Activated CD4-positive, alpha-beta T cell treated with anti-CD3 and anti-CD28 coated beads for 36 hours (primary cell): ENCODE data around the gene PSMB7. TPM values are rescaled to one million over a fixed set of nuclear protein-coding genes. Genes with fewer than 3 reads are reported as not detected.
A peak's percentile ranks its signal among the peaks of the same experiment; 100 is the strongest.

Experiments
- ATAC-seq: fragments of 200-7000 bp; cut with Tn5 transposase; one replicate; pipeline ENCODE4 v1.10.0; 2021; ENCODE audit warnings: mild to moderate bottlenecking, moderate library complexity
- CTCF ChIA-PET: fragments of 350-600 bp; sonication (Branson Sonifier 250); formaldehyde crosslinking; loops from one replicate; lab custom pipeline; 2021; ENCODE audit warnings: antibody characterized with exemption; lab: Charles Lee
- POLR2A ChIA-PET: fragments of 350-600 bp; sonication (Branson Sonifier 250); formaldehyde crosslinking; loops from one replicate; lab custom pipeline; 2021; ENCODE audit warnings: antibody characterized with exemption, inconsistent platforms; lab: Charles Lee
- DNase-seq: peaks from one replicate; pipeline ENCODE4 v3.0.0-alpha.2; 2020
- H3K27ac Mint-ChIP-seq: one replicate; pipeline ENCODE4 v1.8.0; 2021; ENCODE audit warnings: mixed read lengths
- H3K27me3 Mint-ChIP-seq: one replicate; pipeline ENCODE4 v1.8.0; 2021; ENCODE audit warnings: mixed read lengths
- H3K36me3 Mint-ChIP-seq: one replicate; pipeline ENCODE4 v1.8.0; 2021; ENCODE audit warnings: low read depth, mixed read lengths
- H3K4me1 Mint-ChIP-seq: one replicate; pipeline ENCODE4 v1.8.0; 2021; ENCODE audit warnings: mixed read lengths
- H3K4me3 Mint-ChIP-seq: one replicate; pipeline ENCODE4 v1.8.0; 2021; ENCODE audit warnings: mild to moderate bottlenecking, moderate library complexity, mixed read lengths
- H3K9me3 Mint-ChIP-seq: one replicate; pipeline ENCODE4 v1.8.0; 2021; ENCODE audit warnings: low read depth, mixed read lengths
- intact Hi-C, 2 experiments: fragments of 100-400 bp; cut with DNase I in 1 of 2; cut with micrococcal nuclease in 1 of 2; formaldehyde crosslinking; loops; one replicate each; pipeline versions ENCODE4 v1.14.2 to v1.15.1; 2022 to 2024; cut with DNase I, micrococcal nuclease
- total RNA-seq, 2 experiments: library from RNA; stranded (reverse); gene quantifications; one replicate each; pipeline ENCODE4 v1.2.3, GENCODE V29; 2021

PSMB7 gene
- total RNA-seq, 2 experiments from 2014 or later: 143 to 164 TPM

DNA sequence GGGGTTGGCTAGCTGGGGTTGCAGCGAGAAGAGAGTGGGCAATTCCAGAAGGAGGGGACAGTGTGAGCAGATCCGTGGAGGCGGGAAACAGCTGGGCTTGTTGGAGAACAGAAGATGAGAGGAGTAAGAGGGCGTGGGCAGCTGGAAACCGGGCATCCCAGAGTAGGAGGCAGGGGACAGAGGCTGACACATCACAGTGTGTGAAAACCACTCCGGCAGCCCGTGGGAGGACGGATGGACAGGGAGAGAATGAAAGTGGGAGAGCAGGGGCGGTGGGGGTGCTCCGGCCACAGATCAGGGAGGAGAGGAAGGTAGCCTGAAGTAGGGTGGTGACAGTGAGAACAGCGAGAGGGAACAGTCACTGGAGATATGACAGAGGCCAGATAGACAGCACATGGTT, 8.3 kb upstream of the PSMB7 start:
- H3K9me3 Mint-ChIP-seq: no peaks in the 10 kb centered on the region
- H3K4me3 Mint-ChIP-seq: no peak overlapping the region
- no peak for DNase-seq
- peaks cover 3% of the 10 kb centered on the region for H3K27me3 Mint-ChIP-seq
- CTCF ChIA-PET: no interaction called here
- peaks cover 2% of the 10 kb centered on the region for H3K4me1 Mint-ChIP-seq
- H3K36me3 Mint-ChIP-seq: no peaks in the 10 kb centered on the region
- intact Hi-C loops: no loop called here
- ATAC-seq: no peak
- H3K27ac Mint-ChIP-seq: no peak overlapping the region
- POLR2A ChIA-PET: no interaction called here

DNA sequence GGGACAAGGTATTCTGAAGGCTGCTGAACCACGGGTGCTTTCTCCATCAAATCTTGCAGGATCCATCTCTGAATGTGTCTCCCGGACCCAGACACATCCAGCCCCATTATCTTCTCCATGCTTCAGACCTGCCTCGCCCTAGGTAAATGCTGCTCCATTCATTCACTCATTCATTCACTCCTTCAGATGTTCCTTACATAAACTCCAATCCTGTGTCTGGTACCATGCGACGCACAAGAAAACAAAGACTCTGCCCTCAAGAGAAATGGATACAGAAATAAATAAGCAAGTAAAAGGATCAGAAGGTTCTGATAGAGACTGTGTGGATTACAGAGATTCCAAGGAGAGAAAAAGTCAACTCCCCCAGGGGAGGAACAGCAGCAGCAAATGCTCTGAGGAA, 7.9 kb upstream of the PSMB7 start:
- H3K36me3 Mint-ChIP-seq: no peaks in the 10 kb centered on the region
- DNase-seq (no peak), ATAC-seq (no peak)
- no peak overlapping the region for H3K27ac Mint-ChIP-seq
- peaks cover 3% of the 10 kb centered on the region for H3K27me3 Mint-ChIP-seq
- intact Hi-C loops: no loop called here
- peaks cover 2% of the 10 kb centered on the region for H3K4me1 Mint-ChIP-seq
- H3K4me3 Mint-ChIP-seq: no peak overlapping the region
- ChIA-PET CTCF (no interaction called here), POLR2A (no interaction called here)
- no peaks in the 10 kb centered on the region for H3K9me3 Mint-ChIP-seq

GRCh38 chr9:124420991-124421543, 5.8 kb upstream of the PSMB7 start:
- Mint-ChIP-seq H3K4me1 (peaks cover 2% of the 10 kb centered on the region), H3K36me3 (no peaks in the 10 kb centered on the region), H3K4me3 (no peak overlapping the region), H3K27ac (no peak overlapping the region), H3K9me3 (no peaks in the 10 kb centered on the region), H3K27me3 (no peaks in the 10 kb centered on the region)
- intact Hi-C loops: no loop called here
- POLR2A ChIA-PET: no interaction called here
- CTCF ChIA-PET: interaction anchor here (0.9 to 5.2 kb wide), 5 partner anchors 9 to 136 kb away, joined by 3 to 50 read pairs (median 5); no protein-coding TSS in a partner anchor
- ATAC-seq: no peak
- DNase-seq: no peak

DNA sequence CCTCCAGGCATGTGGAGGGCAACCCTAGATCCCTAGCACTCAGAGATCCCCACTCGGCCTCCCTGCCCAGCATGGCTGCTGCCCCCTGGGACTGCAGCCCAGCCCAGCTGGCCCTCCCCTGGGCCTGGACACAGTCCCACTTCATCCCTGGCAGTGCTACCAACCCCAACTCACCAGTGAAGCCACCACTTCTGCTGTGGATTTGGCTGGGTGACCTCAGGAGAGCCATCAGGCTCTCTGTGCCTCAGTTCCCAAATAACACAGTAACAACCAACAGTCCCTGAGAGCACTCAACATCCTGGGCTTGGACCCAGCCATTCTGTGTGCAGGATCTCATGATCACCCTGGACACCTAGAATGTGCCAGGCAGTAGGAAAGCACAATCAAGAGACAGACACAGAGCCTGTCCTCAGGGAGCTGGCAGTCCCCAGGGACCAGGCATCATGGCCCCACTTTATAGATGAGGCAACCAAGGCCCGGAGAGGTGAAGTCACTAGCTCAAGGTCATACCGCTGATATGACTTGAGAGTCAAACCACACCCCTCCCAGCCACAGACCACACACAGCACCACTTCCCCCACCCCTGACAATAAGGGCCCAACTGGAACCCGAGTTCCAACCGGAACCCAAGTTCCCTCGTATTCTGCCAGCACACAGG, 4.7 kb upstream of the PSMB7 start:
- peaks cover 2% of the 10 kb centered on the region for H3K36me3 Mint-ChIP-seq
- no peak overlapping the region for H3K4me3 Mint-ChIP-seq
- POLR2A ChIA-PET: no interaction called here
- no peak overlapping the region for H3K27ac Mint-ChIP-seq
- no peaks in the 10 kb centered on the region for H3K27me3 Mint-ChIP-seq
- CTCF ChIA-PET: interaction anchor here (0.5 to 5.2 kb wide), 9 partner anchors 8 to 1402 kb away, joined by 3 to 50 read pairs (median 3); no protein-coding TSS in a partner anchor
- ATAC-seq: no peak
- DNase-seq: no peak
- intact Hi-C loops: loop anchor here (1.0 to 10.0 kb wide), 4 partner anchors 116 to 1285 kb away; partner anchors contain the start of genes GAPVD1 (in 1 of the 2) and MAPKAP1 (in 1 of the 2)
- peaks cover 8% of the 10 kb centered on the region for H3K4me1 Mint-ChIP-seq
- peaks cover 4% of the 10 kb centered on the region for H3K9me3 Mint-ChIP-seq

DNA sequence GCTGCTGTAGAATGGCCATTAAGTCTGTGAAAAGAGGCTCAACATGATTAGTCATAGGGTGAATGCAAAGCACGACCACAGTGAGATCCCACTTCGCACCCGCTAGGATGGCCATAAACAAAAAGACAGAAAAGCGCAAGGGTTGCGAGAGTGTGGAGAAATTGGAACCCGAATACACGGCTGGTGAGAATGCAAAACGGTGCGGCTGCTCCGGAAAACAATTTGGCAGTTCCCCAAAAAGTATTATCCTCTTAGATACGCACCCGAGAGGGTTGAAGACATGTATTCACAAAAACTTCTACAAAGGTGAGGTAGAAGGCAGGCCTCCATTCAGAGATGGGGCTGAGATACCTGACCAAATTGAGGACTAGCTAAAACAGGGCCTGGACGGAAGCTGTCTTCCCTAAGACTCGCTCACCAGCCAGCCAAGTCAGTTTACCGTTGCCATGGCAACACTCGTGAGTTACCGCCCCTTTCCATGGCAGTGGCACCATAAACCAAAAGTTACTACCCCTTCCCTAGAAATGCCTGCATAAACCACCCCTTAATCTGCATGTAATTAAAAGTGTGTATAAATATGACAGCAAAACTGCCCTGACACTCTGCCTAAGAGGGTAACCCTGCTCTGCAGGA, 726 bp upstream of the PSMB7 start:
- intact Hi-C loops: loop anchor here (1.0 to 10.0 kb wide), 11 partner anchors 243 to 1289 kb away; partner anchors contain the start of genes ARPC5L (in 1 of the 2), DENND1A (in 1 of the 2), GAPVD1 (in 1 of the 2) and GOLGA1 (in 1 of the 2)
- H3K27ac Mint-ChIP-seq: peak overlapping the region; percentile 89
- H3K9me3 Mint-ChIP-seq: peaks cover 4% of the 10 kb centered on the region
- no peaks in the 10 kb centered on the region for H3K27me3 Mint-ChIP-seq
- ChIA-PET CTCF (interaction anchor here (0.7 to 1.4 kb wide), 4 partner anchors 15 to 123 kb away, joined by 3 to 5 read pairs (median 3); no protein-coding TSS in a partner anchor), POLR2A (no interaction called here)
- H3K4me3 Mint-ChIP-seq: peak overlapping the region; percentile 93
- H3K4me1 Mint-ChIP-seq: peaks cover 38% of the 10 kb centered on the region
- DNase-seq: no peak
- H3K36me3 Mint-ChIP-seq: peaks cover 34% of the 10 kb centered on the region
- ATAC-seq: no peak

DNA sequence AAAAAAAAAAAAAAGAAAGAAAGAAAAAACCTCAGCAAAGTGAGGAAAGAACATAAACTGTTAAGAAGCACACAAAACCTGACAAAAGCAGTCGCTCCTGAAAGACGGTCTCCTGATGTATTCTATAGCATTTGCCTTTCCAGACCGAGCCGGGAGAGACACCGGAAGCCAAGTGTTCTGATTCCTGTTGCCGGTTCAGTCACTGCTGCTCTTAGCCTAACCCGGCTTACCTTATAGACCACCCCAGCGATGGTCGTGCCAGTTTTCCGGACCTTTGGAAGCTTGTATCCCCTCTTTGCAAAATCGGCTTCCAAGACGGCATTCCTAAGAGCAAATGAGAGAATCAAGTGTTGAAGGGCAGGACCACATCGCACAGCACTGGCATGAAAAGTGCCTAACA, 630 bp downstream of the PSMB7 start:
- intact Hi-C loops: loop anchor here (1.0 to 10.0 kb wide), 11 partner anchors 244 to 1290 kb away; partner anchors contain the start of genes ARPC5L (in 1 of the 2), DENND1A (in 1 of the 2), GAPVD1 (in 1 of the 2) and GOLGA1 (in 1 of the 2)
- peak overlapping the region; percentile 89 for H3K27ac Mint-ChIP-seq

DNA sequence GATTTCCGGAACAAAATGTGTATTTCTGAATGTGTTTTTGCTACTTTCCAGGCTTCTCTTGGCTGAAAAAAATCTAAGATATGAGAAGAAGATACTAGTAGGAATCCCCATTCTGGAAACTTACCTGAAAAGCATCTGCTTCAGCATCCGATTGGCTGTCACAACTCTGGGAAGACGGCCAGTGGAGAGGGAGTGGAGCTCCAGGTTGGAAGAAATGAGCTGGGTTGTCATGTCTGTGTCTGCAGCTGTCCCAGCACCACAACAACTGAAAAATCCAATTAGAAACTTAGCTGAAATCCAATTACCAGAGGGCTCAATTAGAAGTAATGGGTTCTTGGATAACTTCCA, 3.0 kb downstream of the PSMB7 start:
- ATAC-seq (no peak), DNase-seq (no peak)
- ChIA-PET CTCF (interaction anchor here (0.6 to 1.0 kb wide), 2 partner anchors 8 to 368 kb away, joined by 4 to 7 read pairs; no protein-coding TSS in a partner anchor), POLR2A (no interaction called here)
- peaks cover 52% of the 10 kb centered on the region for H3K36me3 Mint-ChIP-seq
- H3K9me3 Mint-ChIP-seq: peaks cover 4% of the 10 kb centered on the region
- H3K4me1 Mint-ChIP-seq: peaks cover 47% of the 10 kb centered on the region
- H3K27me3 Mint-ChIP-seq: no peaks in the 10 kb centered on the region
- no peak overlapping the region for H3K4me3 Mint-ChIP-seq
- H3K27ac Mint-ChIP-seq: no peak overlapping the region
- intact Hi-C loops: loop anchor here in 1 of 2 experiments (10.0 kb wide), 2 partner anchors 853 to 1293 kb away; partner anchors contain the start of genes GAPVD1 and MAPKAP1

More for the DNA sequence above, 630 bp downstream of the PSMB7 start:
- CTCF ChIA-PET: interaction anchor here (0.7 to 1.3 kb wide), 4 partner anchors 26 to 1075 kb away, joined by 3 to 4 read pairs (median 3); no protein-coding TSS in a partner anchor
- ATAC-seq (no peak), DNase-seq (no peak)
- Mint-ChIP-seq H3K27me3 (no peaks in the 10 kb centered on the region), H3K36me3 (peaks cover 40% of the 10 kb centered on the region), H3K4me3 (peak overlapping the region; percentile 93), H3K4me1 (peaks cover 43% of the 10 kb centered on the region), H3K9me3 (peaks cover 4% of the 10 kb centered on the region)
- POLR2A ChIA-PET: interaction anchor here (0.6 kb wide), 1 partner anchor 198 kb away, joined by 6 read pairs; no protein-coding TSS in a partner anchor

GRCh38 chr9:124411514-124412227, 3.6 kb downstream of the PSMB7 start:
- H3K27me3 Mint-ChIP-seq: no peaks in the 10 kb centered on the region
- no peak for ATAC-seq
- H3K36me3 Mint-ChIP-seq: peaks cover 53% of the 10 kb centered on the region
- intact Hi-C loops: loop anchor here in 1 of 2 experiments (10.0 kb wide), 2 partner anchors 853 to 1293 kb away; partner anchors contain the start of genes GAPVD1 and MAPKAP1
- POLR2A ChIA-PET: interaction anchor here (0.5 kb wide), 1 partner anchor 9 kb away, joined by 3 read pairs; no protein-coding TSS in a partner anchor
- peaks cover 4% of the 10 kb centered on the region for H3K9me3 Mint-ChIP-seq
- no peak overlapping the region for H3K27ac Mint-ChIP-seq
- H3K4me1 Mint-ChIP-seq: peaks cover 47% of the 10 kb centered on the region
- no peak for DNase-seq
- CTCF ChIA-PET: interaction anchor here (0.9 to 1.6 kb wide), 4 partner anchors 9 to 248 kb away, joined by 3 to 7 read pairs (median 6); no protein-coding TSS in a partner anchor
- H3K4me3 Mint-ChIP-seq: no peak overlapping the region

DNA sequence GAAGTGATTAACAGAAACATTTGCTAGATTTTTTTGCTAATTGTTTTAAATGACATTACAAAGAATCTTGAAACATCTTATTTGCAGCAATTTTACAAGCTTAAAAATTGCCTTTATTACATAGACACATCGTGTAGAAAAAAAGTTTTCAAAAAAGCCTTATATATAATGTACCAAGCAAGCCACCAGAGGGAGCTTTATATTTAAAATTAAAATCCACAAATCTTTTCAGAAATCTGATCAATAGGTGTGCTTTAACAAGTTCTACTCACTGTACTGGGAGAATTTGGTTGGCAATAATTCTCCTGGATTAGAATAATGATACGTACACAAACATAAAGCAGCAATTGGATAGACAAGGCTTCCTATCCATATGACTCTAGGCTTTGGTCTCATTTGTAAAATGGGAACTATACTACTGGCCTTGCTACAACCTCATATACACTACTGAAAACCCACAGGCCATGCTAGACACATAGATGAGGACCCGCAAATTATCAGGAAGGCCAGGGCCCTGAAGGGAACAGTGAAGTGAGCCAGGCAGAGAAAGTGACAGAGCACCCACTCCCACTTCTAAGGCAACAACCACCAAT, 4.8 kb downstream of the PSMB7 start:
- peaks cover 43% of the 10 kb centered on the region for H3K4me1 Mint-ChIP-seq
- no peaks in the 10 kb centered on the region for H3K27me3 Mint-ChIP-seq
- ChIA-PET CTCF (interaction anchor here (0.6 to 1.6 kb wide), 10 partner anchors 8 to 847 kb away, joined by 3 to 17 read pairs (median 4); no protein-coding TSS in a partner anchor), POLR2A (no interaction called here)
- DNase-seq (no peak), ATAC-seq (no peak)
- peak overlapping the region; percentile 25 for H3K27ac Mint-ChIP-seq
- peaks cover under 1% of the 10 kb centered on the region for H3K9me3 Mint-ChIP-seq
- H3K4me3 Mint-ChIP-seq: no peak overlapping the region
- peaks cover 62% of the 10 kb centered on the region for H3K36me3 Mint-ChIP-seq
- intact Hi-C loops: loop anchor here in 1 of 2 experiments (10.0 kb wide), 2 partner anchors 854 to 1294 kb away; partner anchors contain the start of genes GAPVD1 and MAPKAP1

DNA sequence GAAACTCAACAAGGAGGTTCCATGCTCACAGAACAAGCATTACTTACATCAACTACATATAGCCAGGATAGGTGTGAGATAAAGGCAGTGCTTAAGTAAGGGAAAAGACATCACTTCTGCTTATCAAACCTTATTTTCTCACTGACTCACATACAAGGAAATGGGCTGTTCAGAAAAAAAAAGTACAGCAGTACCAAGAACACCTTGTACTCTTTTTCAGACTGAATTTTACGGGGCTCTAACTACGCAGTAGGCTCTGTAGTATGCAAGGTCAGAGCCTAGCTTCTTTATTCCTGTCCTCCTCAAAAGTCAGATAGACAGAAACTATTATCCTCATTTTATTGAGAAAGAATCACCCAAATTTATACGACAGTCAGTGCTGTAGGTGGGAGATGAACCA, 5.8 kb downstream of the PSMB7 start:
- H3K27me3 Mint-ChIP-seq: no peaks in the 10 kb centered on the region
- ChIA-PET CTCF (interaction anchor here (1.1 to 1.4 kb wide), 3 partner anchors 9 to 17 kb away, joined by 3 to 17 read pairs (median 4); no protein-coding TSS in a partner anchor), POLR2A (interaction anchor here (0.7 kb wide), 1 partner anchor 922 kb away, joined by 3 read pairs; no protein-coding TSS in a partner anchor)
- H3K27ac Mint-ChIP-seq: no peak overlapping the region
- no peak for ATAC-seq
- H3K9me3 Mint-ChIP-seq: no peaks in the 10 kb centered on the region
- H3K4me1 Mint-ChIP-seq: peaks cover 42% of the 10 kb centered on the region
- intact Hi-C loops: no loop called here
- DNase-seq: no peak
- peaks cover 63% of the 10 kb centered on the region for H3K36me3 Mint-ChIP-seq
- no peak overlapping the region for H3K4me3 Mint-ChIP-seq
